GM23248 (cell line): ENCODE measurements around the gene C1QTNF6. TPM values are rescaled to one million over a fixed set of nuclear protein-coding genes. Genes with fewer than 3 reads are reported as not detected.
A peak's percentile ranks its signal among the peaks of the same experiment; 100 is the strongest.

ENCODE experiments used
- DNase-seq: peaks from one replicate; pipeline ENCODE4 v3.0.0-alpha.2; 2015
- H2AFZ ChIP-seq: fragments of 200-600 bp; sonication (generic); 2 replicates; pipeline ENCODE4 v1.6.1; 2016; ENCODE audit warnings: antibody characterized with exemption
- H3F3A ChIP-seq: fragments of 200-600 bp; sonication (generic); 2 replicates; pipeline ENCODE4 v1.6.1; 2016; ENCODE audit warnings: mild to moderate bottlenecking, antibody characterized with exemption, mixed run types; ENCODE audit not compliant: insufficient read depth
- H3K27ac ChIP-seq: fragments of 200-600 bp; sonication (generic); 2 replicates; pipeline ENCODE4 v1.5.1; 2016; ENCODE audit warnings: mild to moderate bottlenecking
- H3K27me3 ChIP-seq: fragments of 200-600 bp; sonication (generic); replicated peaks from 2 replicates; pipeline ENCODE4 v1.6.1; 2016; ENCODE audit warnings: mild to moderate bottlenecking; ENCODE audit not compliant: insufficient read depth
- H3K36me3 ChIP-seq: fragments of 200-600 bp; sonication (generic); 2 replicates; pipeline ENCODE4 v1.6.1; 2016; ENCODE audit warnings: low read depth, mild to moderate bottlenecking
- H3K4me1 ChIP-seq: fragments of 200-600 bp; sonication (generic); 2 replicates; pipeline ENCODE4 v1.6.1; 2016; ENCODE audit warnings: mild to moderate bottlenecking; ENCODE audit not compliant: insufficient read depth
- H3K4me2 ChIP-seq: fragments of 200-600 bp; sonication (generic); one replicate; pipeline ENCODE4 v1.6.1; 2016; ENCODE audit warnings: mild to moderate bottlenecking; ENCODE audit not compliant: unreplicated experiment
- H3K4me3 ChIP-seq: fragments of 200-600 bp; sonication (generic); 2 replicates; pipeline ENCODE4 v1.5.1; 2016; ENCODE audit warnings: mild to moderate bottlenecking
- H3K79me2 ChIP-seq: fragments of 200-600 bp; sonication (generic); 2 replicates; pipeline ENCODE4 v1.6.1; 2016; ENCODE audit warnings: mild to moderate bottlenecking; ENCODE audit not compliant: insufficient read depth
- H3K9ac ChIP-seq: fragments of 200-600 bp; sonication (generic); 2 replicates; pipeline ENCODE4 v1.6.1; 2016; ENCODE audit warnings: mild to moderate bottlenecking
- H3K9me2 ChIP-seq: fragments of 200-600 bp; sonication (generic); 2 replicates; pipeline ENCODE4 v1.6.1; 2016; ENCODE audit warnings: mixed run types, mild to moderate bottlenecking, moderate library complexity; ENCODE audit not compliant: insufficient read depth
- H3K9me3 ChIP-seq: fragments of 200-600 bp; sonication (generic); one replicate; pipeline ENCODE4 v1.6.1; 2017; ENCODE audit warnings: low read depth
- H4K20me1 ChIP-seq: fragments of 200-600 bp; sonication (generic); 2 replicates; pipeline ENCODE4 v1.6.0; 2016; ENCODE audit not compliant: insufficient read depth
- EZH2 ChIP-seq: fragments of 200-600 bp; sonication (generic); IDR thresholded peaks from 2 replicates; pipeline ENCODE4 v1.6.1; 2018; ENCODE audit warnings: antibody characterized with exemption, mild to moderate bottlenecking; ENCODE audit not compliant: insufficient read depth, poor library complexity, severe bottlenecking
- EZH2phosphoT487 ChIP-seq: fragments of 200-600 bp; sonication (generic); IDR thresholded peaks from 2 replicates; pipeline ENCODE4 v1.6.1; 2018; ENCODE audit warnings: antibody characterized with exemption, moderate library complexity, mild to moderate bottlenecking, low read depth; ENCODE audit not compliant: insufficient read depth
- WGBS, 2 experiments: methylation state at CpG; one replicate each; pipeline ENCODE4 v1.1.6; 2015 to 2017; ENCODE audit warnings: low lambda C conversion rate in 2 of 2, low coverage in 1 of 2; ENCODE audit errors: missing lambda C conversion rate in 2 of 2; 5-methylcytosine and 5-hydroxymethylcytosine counted together
- in situ Hi-C: fragments of 300-500 bp; cut with MboI; formaldehyde crosslinking; loops from 2 replicates; pipeline ENCODE4 v1.15.0; 2020
- polyA plus RNA-seq: library from polyadenylated mRNA; unstranded; fragments of >200 nt; fragmentation: Nextera tagmentation; extraction: Ambion mirVana; gene quantifications from 2 replicates; pipeline ENCODE4 v1.2.1, GENCODE V29; 2016
- total RNA-seq: library from RNA; depleted of rRNA; stranded (reverse); fragments of >200 nt; shearing (Covaris generic); gene quantifications from 2 replicates; pipeline ENCODE4 v1.2.3, GENCODE V29; 2014

C1QTNF6 gene
- total and polyA plus RNA-seq, 2 experiments from 2014 or later, result 4.0 to 8.9 TPM

- DNase-seq, result no peak
- no peaks in the 10 kb centered on the region for H3K27me3 ChIP-seq
Observed at GRCh38 chr22:37182101-37182948, 5.7 kb downstream of the C1QTNF6 start.

GRCh38 chr22:37181681-37182080 lies 6.4 kb downstream of the C1QTNF6 start:
- in situ Hi-C loops, result no loop called here
- WGBS, 2 experiments, result 31 to 35% methylated on average over 4 of the region's 4 CpGs

More at GRCh38 chr22:37182101-37182948, 5.7 kb downstream of the C1QTNF6 start:
- 83 to 84% methylated on average over 37 of the region's 37 CpGs for WGBS, 2 experiments
- in situ Hi-C loops, result no loop called here
- Histone ChIP-seq H3K4me1 (peaks cover 8% of the 10 kb centered on the region), H3K9me3 (no peaks in the 10 kb centered on the region), H4K20me1 (no peaks in the 10 kb centered on the region), H2AFZ (no peak overlapping the region), H3K9ac (no peak overlapping the region), H3K9me2 (no peaks in the 10 kb centered on the region), H3K4me3 (no peak overlapping the region), H3F3A (peaks cover 3% of the 10 kb centered on the region; the same call in 1 of the 2 replicates), H3K79me2 (no peaks in the 10 kb centered on the region), H3K27ac (no peak overlapping the region), H3K36me3 (no peaks in the 10 kb centered on the region), H3K4me2 (no peak overlapping the region)
- TF ChIP-seq EZH2phosphoT487 (no peak), EZH2 (no peak)

GRCh38 chr22:37180531-37181231 lies 7.4 kb downstream of the C1QTNF6 start:
- Histone ChIP-seq H3K9ac (no peak overlapping the region), H3K4me1 (peaks cover 15% of the 10 kb centered on the region), H3K9me2 (no peaks in the 10 kb centered on the region), H3K4me2 (no peak overlapping the region), H3K27ac (no peak overlapping the region), H3K9me3 (no peaks in the 10 kb centered on the region), H3K27me3 (no peaks in the 10 kb centered on the region), H3K4me3 (no peak overlapping the region), H3K36me3 (no peaks in the 10 kb centered on the region), H2AFZ (no peak overlapping the region), H3K79me2 (no peaks in the 10 kb centered on the region), H4K20me1 (no peaks in the 10 kb centered on the region), H3F3A (no peaks in the 10 kb centered on the region)
- DNase-seq, result no peak
- in situ Hi-C loops, result no loop called here
- WGBS, 2 experiments, result 81 to 90% methylated on average over 14 to 15 of the region's 15 CpGs
- no peak for TF ChIP-seq EZH2
- TF ChIP-seq EZH2phosphoT487, result no peak

More at GRCh38 chr22:37181681-37182080, 6.4 kb downstream of the C1QTNF6 start:
- Histone ChIP-seq H3K4me3 (no peak overlapping the region), H3K36me3 (no peaks in the 10 kb centered on the region), H3K4me2 (no peak overlapping the region), H3F3A (no peaks in the 10 kb centered on the region), H2AFZ (no peak overlapping the region), H3K9me2 (no peaks in the 10 kb centered on the region), H4K20me1 (no peaks in the 10 kb centered on the region), H3K79me2 (no peaks in the 10 kb centered on the region), H3K9ac (no peak overlapping the region), H3K27ac (no peak overlapping the region), H3K9me3 (no peaks in the 10 kb centered on the region), H3K27me3 (no peaks in the 10 kb centered on the region), H3K4me1 (peaks cover 6% of the 10 kb centered on the region)
- DNase-seq, result peak; percentile 71
- TF ChIP-seq EZH2phosphoT487 (no peak), EZH2 (no peak)

GRCh38 chr22:37179622-37180420 lies 8.2 kb downstream of the C1QTNF6 start:
- Histone ChIP-seq H3K4me2 (no peak overlapping the region), H3K9me2 (no peaks in the 10 kb centered on the region), H3F3A (no peaks in the 10 kb centered on the region), H3K9ac (no peak overlapping the region), H3K4me1 (peaks cover 16% of the 10 kb centered on the region), H3K79me2 (no peaks in the 10 kb centered on the region), H3K27me3 (no peaks in the 10 kb centered on the region), H3K9me3 (no peaks in the 10 kb centered on the region), H2AFZ (no peak overlapping the region), H3K27ac (no peak overlapping the region), H4K20me1 (no peaks in the 10 kb centered on the region), H3K36me3 (no peaks in the 10 kb centered on the region), H3K4me3 (no peak overlapping the region)
- no peak for DNase-seq
- in situ Hi-C loops, result no loop called here
- TF ChIP-seq EZH2phosphoT487 (no peak), EZH2 (no peak)
- 86 to 88% methylated on average over 30 to 31 of the region's 31 CpGs for WGBS, 2 experiments
